ENCODE measurements around the gene ACER1.

The ACER1 gene

DNA sequence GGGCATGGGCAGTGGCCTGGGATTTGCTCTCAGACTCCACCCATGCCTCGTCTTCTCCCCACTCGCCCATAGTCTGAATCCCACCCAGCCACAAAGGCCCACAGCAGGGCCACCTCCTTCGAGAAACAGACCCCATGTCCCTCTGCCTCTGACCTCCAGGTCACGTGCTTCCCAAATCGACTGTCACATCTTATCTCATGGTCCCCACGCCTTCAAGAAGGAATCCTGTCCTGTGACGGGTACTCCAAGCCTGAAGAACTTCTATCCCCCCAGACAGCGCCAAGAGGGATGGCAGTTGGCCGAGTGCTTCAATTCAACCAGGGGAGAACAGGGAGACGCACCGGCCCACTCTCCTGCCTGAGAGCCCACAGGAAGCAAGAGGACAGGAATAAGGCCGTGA, 70.1 kb downstream of the ACER1 start:
- peaks cover 6 to 25% of the 10 kb centered on the region in 2 donors for H3K36me3 ChIP-seq (ENCODE audit: control insufficient read depth in 1 of 2, insufficient read depth in 2 of 2, low read length in 2 of 2)
- no peak overlapping the region for H3K4me3 ChIP-seq (ENCODE audit: low read depth in 1 of 2, low read length in 2 of 2)
- H3K27ac ChIP-seq (ENCODE audit: low read length) = no peak overlapping the region
- H3K9me3 ChIP-seq (ENCODE audit: control insufficient read depth in 1 of 2, low read length in 2 of 2) = no peaks in the 10 kb centered on the region
- no peaks in the 10 kb centered on the region for H3K27me3 ChIP-seq (ENCODE audit: low read depth, low read length)
- H3K4me1 ChIP-seq (ENCODE audit: control insufficient read depth in 1 of 2, insufficient read depth in 2 of 2, low read length in 2 of 2) = peaks cover 5 to 35% of the 10 kb centered on the region in 2 donors

DNA sequence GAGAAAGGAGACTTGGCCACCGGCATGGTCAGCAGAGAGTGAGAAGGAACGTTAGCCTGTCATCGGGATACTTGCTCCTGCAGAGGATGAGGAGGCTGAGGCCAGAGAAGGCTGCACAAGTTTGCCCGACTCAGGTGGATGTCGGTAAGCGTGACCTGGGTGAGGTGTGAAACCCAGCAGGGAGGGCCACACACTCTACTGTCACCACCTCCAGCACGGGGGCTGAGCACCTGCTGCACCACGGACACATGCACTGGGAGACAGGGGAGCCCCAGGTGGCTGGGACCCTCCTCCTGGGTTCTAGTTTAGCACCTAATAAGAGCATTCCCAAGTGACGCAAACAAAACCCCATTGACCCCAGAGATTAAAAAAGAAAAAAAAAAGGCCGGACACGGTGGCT, 70.9 kb downstream of the ACER1 start:
- Histone ChIP-seq H3K4me3 (ENCODE audit: low read depth in 1 of 2, low read length in 2 of 2) (no peak overlapping the region), H3K36me3 (ENCODE audit: control insufficient read depth in 1 of 2, insufficient read depth in 2 of 2, low read length in 2 of 2) (peaks cover 7 to 30% of the 10 kb centered on the region in 2 donors), H3K4me1 (ENCODE audit: control insufficient read depth in 1 of 2, insufficient read depth in 2 of 2, low read length in 2 of 2) (peaks cover 5 to 41% of the 10 kb centered on the region in 2 donors), H3K27me3 (ENCODE audit: low read depth, low read length) (no peaks in the 10 kb centered on the region), H3K9me3 (ENCODE audit: control insufficient read depth in 1 of 2, low read length in 2 of 2) (no peaks in the 10 kb centered on the region), H3K27ac (ENCODE audit: low read length) (no peak overlapping the region)

DNA sequence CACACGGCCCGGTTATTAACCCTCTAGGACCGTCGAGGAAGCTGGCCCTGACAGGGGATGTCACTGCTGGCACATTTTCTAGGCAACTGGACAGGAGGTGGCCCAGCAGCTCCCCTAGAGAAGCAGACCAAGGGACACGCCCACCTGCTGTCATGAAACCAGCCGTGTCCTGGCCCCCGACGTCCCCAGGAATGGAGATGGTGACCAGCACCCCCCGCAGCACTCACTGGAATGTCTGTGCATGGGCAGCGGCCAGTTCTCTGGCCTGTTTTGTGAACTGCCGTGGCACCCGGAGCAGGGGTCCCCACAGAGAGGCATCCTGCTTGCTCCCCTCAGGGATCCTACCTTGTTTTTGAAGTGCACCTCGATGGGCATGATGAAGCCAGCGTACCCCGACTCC, 71.5 kb downstream of the ACER1 start:
- no peaks in the 10 kb centered on the region for H3K27me3 ChIP-seq (ENCODE audit: low read depth, low read length)
- no peak overlapping the region for H3K27ac ChIP-seq (ENCODE audit: low read length)
- H3K4me1 ChIP-seq (ENCODE audit: control insufficient read depth in 1 of 2, insufficient read depth in 2 of 2, low read length in 2 of 2) = peaks cover 5 to 41% of the 10 kb centered on the region in 2 donors
- H3K4me3 ChIP-seq (ENCODE audit: low read depth in 1 of 2, low read length in 2 of 2) = no peak overlapping the region
- peaks cover 7 to 30% of the 10 kb centered on the region in 2 donors for H3K36me3 ChIP-seq (ENCODE audit: control insufficient read depth in 1 of 2, insufficient read depth in 2 of 2, low read length in 2 of 2)
- no peaks in the 10 kb centered on the region for H3K9me3 ChIP-seq (ENCODE audit: control insufficient read depth in 1 of 2, low read length in 2 of 2)

DNA sequence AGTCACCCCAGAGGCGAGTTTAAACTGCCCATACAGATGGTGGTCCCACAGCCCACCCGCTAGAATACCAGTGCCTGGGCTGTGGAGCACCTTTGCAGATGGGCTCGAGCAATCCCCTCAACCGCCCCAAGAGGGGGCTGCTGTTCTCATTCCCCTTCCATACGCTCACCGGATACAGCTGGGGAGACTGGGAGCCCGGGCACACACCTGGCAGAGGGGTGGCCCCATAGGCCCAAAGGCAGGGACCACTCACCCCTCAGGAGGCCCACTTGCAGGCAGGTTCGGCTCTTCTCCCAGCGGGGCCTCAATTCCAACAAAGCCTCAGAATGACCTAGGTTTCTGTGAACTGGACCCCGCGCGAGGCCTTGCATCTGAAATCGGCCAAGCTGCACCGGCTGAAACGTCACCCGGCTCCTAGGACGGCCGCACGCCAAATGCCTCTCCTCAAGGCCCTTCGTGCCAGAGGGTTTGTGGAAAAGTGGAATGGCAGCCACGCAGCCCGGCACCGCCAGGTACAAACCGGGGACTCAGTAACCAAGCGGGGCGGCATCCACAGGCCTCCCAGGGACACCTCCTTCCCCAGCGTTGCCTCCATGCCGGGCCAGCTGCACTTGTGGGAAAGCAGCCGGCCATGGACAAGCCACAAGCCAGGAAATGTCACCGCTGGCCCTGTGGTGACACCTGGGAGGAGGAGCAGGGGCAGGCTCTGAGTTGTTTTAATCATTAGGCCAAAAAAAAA, 72.3 kb downstream of the ACER1 start:
- Histone ChIP-seq H3K4me1 (ENCODE audit: control insufficient read depth in 1 of 2, insufficient read depth in 2 of 2, low read length in 2 of 2) (peaks cover 5 to 41% of the 10 kb centered on the region in 2 donors), H3K27ac (ENCODE audit: low read length) (no peak overlapping the region), H3K36me3 (ENCODE audit: control insufficient read depth in 1 of 2, insufficient read depth in 2 of 2, low read length in 2 of 2) (peaks cover 7 to 30% of the 10 kb centered on the region in 2 donors), H3K9me3 (ENCODE audit: control insufficient read depth in 1 of 2, low read length in 2 of 2) (no peaks in the 10 kb centered on the region), H3K27me3 (ENCODE audit: low read depth, low read length) (no peaks in the 10 kb centered on the region), H3K4me3 (ENCODE audit: low read depth in 1 of 2, low read length in 2 of 2) (no peak overlapping the region)

- peaks cover 7 to 30% of the 10 kb centered on the region in 2 donors for H3K36me3 ChIP-seq (ENCODE audit: control insufficient read depth in 1 of 2, insufficient read depth in 2 of 2, low read length in 2 of 2)
- no peak overlapping the region for H3K4me3 ChIP-seq (ENCODE audit: low read depth in 1 of 2, low read length in 2 of 2)
- H3K4me1 ChIP-seq (ENCODE audit: control insufficient read depth in 1 of 2, insufficient read depth in 2 of 2, low read length in 2 of 2) = peaks cover 5 to 41% of the 10 kb centered on the region in 2 donors
- H3K27ac ChIP-seq (ENCODE audit: low read length) = no peak overlapping the region
- H3K27me3 ChIP-seq (ENCODE audit: low read depth, low read length) = no peaks in the 10 kb centered on the region
- H3K9me3 ChIP-seq (ENCODE audit: control insufficient read depth in 1 of 2, low read length in 2 of 2) = no peaks in the 10 kb centered on the region
Measured at GRCh38 chr19:6260376-6260775, 73.0 kb downstream of the ACER1 start.

DNA sequence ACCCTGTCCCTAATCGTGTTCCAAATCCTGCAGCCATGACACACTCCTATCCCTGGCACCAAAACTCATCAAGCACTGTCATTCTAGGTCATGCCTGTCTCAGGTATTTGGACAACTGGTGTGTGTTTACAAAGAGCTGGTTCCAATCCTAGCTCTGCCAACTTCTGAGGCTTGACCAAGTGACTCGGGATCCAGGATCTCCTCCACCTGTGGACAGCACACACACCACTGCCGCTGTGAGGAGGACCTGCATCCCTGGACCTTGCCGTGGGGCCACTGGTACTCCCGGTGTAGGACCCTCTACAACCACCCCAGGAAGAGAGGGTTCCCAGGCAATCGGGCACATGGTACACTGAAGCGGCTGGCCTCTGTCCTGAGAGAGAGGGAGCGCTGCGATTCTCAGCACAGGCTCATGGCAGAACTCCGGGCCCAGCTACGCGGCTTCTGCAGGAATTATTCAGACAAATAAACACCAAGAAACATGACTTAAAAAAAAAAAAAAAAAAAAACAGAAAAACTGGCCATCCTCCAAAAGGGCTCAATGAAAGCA, 74.0 kb downstream of the ACER1 start:
- peaks cover 5 to 41% of the 10 kb centered on the region in 2 donors for H3K4me1 ChIP-seq (ENCODE audit: control insufficient read depth in 1 of 2, insufficient read depth in 2 of 2, low read length in 2 of 2)
- H3K27ac ChIP-seq (ENCODE audit: low read length) = no peak overlapping the region
- H3K27me3 ChIP-seq (ENCODE audit: low read depth, low read length) = no peaks in the 10 kb centered on the region
- H3K9me3 ChIP-seq (ENCODE audit: control insufficient read depth in 1 of 2, low read length in 2 of 2) = no peaks in the 10 kb centered on the region
- no peak overlapping the region for H3K4me3 ChIP-seq (ENCODE audit: low read depth in 1 of 2, low read length in 2 of 2)
- peaks cover 7 to 30% of the 10 kb centered on the region in 2 donors for H3K36me3 ChIP-seq (ENCODE audit: control insufficient read depth in 1 of 2, insufficient read depth in 2 of 2, low read length in 2 of 2)

DNA sequence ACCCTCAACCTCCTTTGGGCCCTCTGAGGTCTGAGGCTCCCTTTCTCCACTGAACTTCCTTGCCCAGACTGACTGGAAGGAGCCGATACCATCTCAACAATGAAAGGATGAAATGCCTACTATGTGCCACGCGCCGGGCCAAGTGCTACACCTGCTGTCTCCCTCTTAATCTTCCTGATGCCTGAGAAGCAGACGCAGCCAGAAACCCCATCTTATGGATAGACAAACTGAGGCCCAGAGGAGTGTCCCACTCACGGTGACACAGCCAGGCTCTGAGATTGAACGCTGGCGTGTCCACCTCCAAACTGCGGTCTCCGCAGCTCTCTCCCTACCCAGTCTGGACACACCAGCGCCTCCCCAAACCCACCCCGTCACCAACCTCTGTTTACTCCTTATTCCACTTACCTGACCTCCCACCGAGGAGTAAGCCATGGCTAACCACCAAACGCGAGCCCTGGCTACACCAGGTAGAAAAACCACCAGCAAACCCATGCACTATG, 74.5 kb downstream of the ACER1 start:
- Histone ChIP-seq H3K27me3 (ENCODE audit: low read depth, low read length) (no peaks in the 10 kb centered on the region), H3K27ac (ENCODE audit: low read length) (no peak overlapping the region), H3K4me3 (ENCODE audit: low read depth in 1 of 2, low read length in 2 of 2) (no peak overlapping the region), H3K36me3 (ENCODE audit: control insufficient read depth in 1 of 2, insufficient read depth in 2 of 2, low read length in 2 of 2) (peaks cover 7 to 30% of the 10 kb centered on the region in 2 donors), H3K4me1 (ENCODE audit: control insufficient read depth in 1 of 2, insufficient read depth in 2 of 2, low read length in 2 of 2) (peaks cover 5 to 35% of the 10 kb centered on the region in 2 donors), H3K9me3 (ENCODE audit: control insufficient read depth in 1 of 2, low read length in 2 of 2) (no peaks in the 10 kb centered on the region)

Data from muscle layer of duodenum (tissue), 2 donors.